ENCODE results near the gene PAGR1.
A peak's percentile ranks its signal among the peaks of the same experiment; 100 is the strongest.

The PAGR1 gene

GRCh38 chr16:29807426-29808218 is 8.3 kb upstream of the PAGR1 start:
- peak; percentile 81 for DNase-seq (ENCODE audit: low read depth)
- peak overlapping the region; percentile 74 for H3K4me3 ChIP-seq (ENCODE audit: control insufficient read depth, low read depth, low read length)
- TF ChIP-seq, protein P1, sequence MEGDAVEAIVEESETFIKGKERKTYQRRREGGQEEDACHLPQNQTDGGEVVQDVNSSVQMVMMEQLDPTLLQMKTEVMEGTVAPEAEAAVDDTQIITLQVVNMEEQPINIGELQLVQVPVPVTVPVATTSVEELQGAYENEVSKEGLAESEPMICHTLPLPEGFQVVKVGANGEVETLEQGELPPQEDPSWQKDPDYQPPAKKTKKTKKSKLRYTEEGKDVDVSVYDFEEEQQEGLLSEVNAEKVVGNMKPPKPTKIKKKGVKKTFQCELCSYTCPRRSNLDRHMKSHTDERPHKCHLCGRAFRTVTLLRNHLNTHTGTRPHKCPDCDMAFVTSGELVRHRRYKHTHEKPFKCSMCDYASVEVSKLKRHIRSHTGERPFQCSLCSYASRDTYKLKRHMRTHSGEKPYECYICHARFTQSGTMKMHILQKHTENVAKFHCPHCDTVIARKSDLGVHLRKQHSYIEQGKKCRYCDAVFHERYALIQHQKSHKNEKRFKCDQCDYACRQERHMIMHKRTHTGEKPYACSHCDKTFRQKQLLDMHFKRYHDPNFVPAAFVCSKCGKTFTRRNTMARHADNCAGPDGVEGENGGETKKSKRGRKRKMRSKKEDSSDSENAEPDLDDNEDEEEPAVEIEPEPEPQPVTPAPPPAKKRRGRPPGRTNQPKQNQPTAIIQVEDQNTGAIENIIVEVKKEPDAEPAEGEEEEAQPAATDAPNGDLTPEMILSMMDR (IDR thresholded peaks at IDR 0.05; ENCODE audit: control insufficient read depth, insufficient read depth, low read depth, low read length, missing control alignments), result peak; percentile 69

DNA sequence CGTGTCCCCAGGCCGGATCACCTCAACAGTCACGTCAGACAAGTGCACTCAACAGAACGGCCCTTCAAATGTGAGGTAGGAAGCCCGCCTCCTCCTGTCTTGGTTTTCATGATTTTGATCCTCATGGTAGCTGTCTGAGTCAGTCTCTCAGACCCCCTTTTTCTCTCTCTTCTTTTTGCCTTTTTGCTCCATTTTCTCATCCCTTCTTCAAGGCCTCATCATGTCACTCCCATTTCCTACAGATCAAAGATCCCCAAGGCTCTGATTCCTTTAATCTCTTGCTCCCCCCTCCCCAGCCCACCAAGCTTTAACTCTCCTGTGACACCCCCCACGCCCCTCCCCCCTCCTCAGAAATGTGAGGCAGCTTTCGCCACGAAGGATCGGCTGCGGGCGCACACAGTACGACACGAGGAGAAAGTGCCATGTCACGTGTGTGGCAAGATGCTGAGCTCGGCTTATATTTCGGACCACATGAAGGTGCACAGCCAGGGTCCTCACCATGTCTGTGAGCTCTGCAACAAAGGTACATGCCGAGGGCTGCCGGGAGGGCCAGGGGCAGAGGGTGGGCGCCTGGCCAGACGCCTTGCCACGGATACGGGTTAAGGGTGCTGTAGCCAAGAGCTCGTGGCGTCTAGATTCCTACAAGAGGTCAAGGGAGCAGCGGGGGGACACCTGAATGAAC is 7.6 kb upstream of the PAGR1 start:
- TF ChIP-seq, protein P1 (IDR thresholded peaks at IDR 0.05; ENCODE audit: control insufficient read depth, insufficient read depth, low read depth, low read length, missing control alignments), result no peak
- no peak for DNase-seq (ENCODE audit: low read depth)
- peak overlapping the region; percentile 74 for H3K4me3 ChIP-seq (ENCODE audit: control insufficient read depth, low read depth, low read length)

- no peak for DNase-seq (ENCODE audit: low read depth)
- H3K4me3 ChIP-seq (ENCODE audit: control insufficient read depth, low read depth, low read length), result peak overlapping the region; percentile 74
- TF ChIP-seq, protein P1 (IDR thresholded peaks at IDR 0.05; ENCODE audit: control insufficient read depth, insufficient read depth, low read depth, low read length, missing control alignments), result no peak
These were observed 6.8 kb upstream of the PAGR1 start for GRCh38 chr16:29809031-29809747.

DNA sequence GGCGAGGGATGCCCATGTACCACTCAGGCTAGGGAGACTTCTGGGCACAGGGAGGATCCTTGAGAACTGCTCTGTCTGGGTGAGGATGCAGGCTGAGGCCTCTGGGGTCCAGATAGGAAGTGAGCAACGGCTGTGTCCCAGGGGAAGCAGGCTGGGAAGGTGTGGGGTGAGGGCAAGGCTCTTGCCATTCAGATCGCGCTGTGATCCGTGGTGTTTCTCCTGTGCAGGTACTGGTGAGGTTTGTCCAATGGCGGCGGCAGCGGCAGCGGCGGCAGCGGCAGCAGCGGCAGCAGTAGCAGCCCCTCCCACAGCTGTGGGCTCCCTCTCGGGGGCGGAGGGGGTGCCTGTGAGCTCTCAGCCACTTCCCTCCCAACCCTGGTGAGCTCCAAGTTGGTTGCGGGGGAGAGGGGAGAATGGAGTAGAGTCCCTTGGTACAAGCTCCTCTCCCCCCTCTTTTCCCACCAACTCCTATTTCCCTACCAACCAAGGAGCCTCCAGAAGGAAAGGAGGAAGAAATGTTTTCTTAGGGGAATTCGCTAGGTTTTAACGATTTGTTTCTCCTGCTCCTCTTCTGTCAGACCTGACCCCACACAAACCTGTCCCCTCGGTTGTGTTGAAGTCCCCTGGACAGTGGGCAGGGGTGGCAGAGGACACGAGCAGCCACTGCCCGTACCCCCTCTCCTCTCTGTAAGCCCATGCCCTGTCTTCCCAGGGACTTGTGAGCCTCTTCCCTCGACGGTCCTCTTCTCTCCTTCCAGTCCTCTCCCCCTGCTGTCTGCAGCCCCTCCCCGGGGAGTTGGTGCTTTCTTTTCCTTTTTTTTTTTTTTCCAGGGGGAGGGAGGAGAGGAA is 5.9 kb upstream of the PAGR1 start:
- no peak overlapping the region for H3K4me3 ChIP-seq (ENCODE audit: control insufficient read depth, low read depth, low read length)
- TF ChIP-seq, protein P1 (IDR thresholded peaks at IDR 0.05; ENCODE audit: control insufficient read depth, insufficient read depth, low read depth, low read length, missing control alignments), result no peak
- DNase-seq (ENCODE audit: low read depth), result no peak

DNA sequence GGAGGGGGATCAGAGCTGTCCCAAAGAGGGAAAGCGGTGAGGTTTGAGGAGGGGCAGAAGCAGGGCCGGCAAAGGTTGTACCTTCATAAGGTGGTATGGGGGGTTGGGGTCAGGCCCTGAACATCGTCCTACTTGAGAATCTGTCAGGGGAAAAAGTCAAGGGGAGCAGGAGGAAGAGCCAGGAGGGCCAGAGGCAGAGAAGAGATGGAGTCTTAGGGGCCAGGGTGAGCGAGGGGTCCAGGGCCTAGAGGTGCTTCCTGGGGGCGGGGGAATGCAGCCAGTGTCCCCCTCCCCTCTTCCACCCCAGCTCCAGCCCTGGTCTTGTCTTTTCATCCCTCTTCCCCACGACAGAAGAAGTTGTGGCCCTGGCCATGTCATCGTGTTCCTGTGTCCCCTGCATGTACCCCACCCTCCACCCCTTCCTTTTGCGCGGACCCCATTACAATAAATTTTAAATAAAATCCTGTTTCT is 5.2 kb upstream of the PAGR1 start:
- TF ChIP-seq, protein P1 (IDR thresholded peaks at IDR 0.05; ENCODE audit: control insufficient read depth, insufficient read depth, low read depth, low read length, missing control alignments), result no peak
- peak overlapping the region; percentile 3 for H3K4me3 ChIP-seq (ENCODE audit: control insufficient read depth, low read depth, low read length)
- no peak for DNase-seq (ENCODE audit: low read depth)
